Stomach (tissue), 4 donors: ENCODE measurements around the gene CTRB2.
"Not testable (repeated sequence)": the region's sequence is repeated elsewhere in the genome, so short reads cannot be mapped to it uniquely, and the experiment has no call there.

Experiments
- CTCF ChIP-seq, 7 experiments: fragments of 450-650 bp in 4 of 7; fragments of 200-600 bp in 3 of 7; sonication (generic) in 3 of 7; IDR thresholded peaks; one replicate each; pipeline ENCODE4 v1.5.1; 2016 to 2019; ENCODE audit warnings: antibody characterized with exemption in 7 of 7, control low read depth in 2 of 7, mild to moderate bottlenecking in 1 of 7
- EP300 ChIP-seq: sonication (generic); formaldehyde crosslinking; IDR thresholded peaks from one replicate; pipeline ENCODE4 v1.6.1; 2017; ENCODE audit warnings: antibody characterized with exemption
- POLR2A ChIP-seq, 4 donors: fragments of 450-650 bp; IDR thresholded peaks; one replicate each; pipeline ENCODE4 v1.6.1; 2016; ENCODE audit warnings: antibody characterized with exemption in 4 of 4, control low read depth in 2 of 4, mild to moderate bottlenecking in 1 of 4, moderate library complexity in 1 of 4
- POLR2AphosphoS5 ChIP-seq, 3 donors: sonication (generic); formaldehyde crosslinking; IDR thresholded peaks; one replicate each; pipeline ENCODE4 v1.6.1; 2016; ENCODE audit warnings: antibody characterized with exemption in 3 of 3

DNA sequence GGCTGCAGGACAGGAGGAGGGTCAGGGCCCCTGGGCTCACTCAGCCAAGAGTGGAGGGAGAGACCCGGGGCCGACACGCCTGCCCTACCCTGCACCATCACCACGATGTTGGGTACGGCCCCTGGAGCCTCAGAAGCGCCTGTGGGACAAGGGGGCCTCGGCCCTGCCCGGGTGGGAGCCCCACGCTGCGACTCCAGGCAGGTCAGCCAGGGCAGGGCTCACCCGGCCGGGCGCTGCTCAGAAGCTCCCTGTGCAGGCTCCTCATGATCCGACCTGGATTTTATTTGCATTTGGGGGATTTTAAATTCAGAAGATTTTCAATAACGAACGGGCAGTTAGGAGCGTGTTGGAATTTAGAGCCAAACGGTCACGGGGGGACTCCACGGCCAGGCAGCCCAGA is 2.1 kb downstream of the CTRB2 start:
- TF ChIP-seq CTCF (IDR thresholded peaks at IDR 0.05); POLR2A (IDR thresholded peaks at IDR 0.05); POLR2AphosphoS5 (IDR thresholded peaks at IDR 0.05); EP300: not testable (repeated sequence)
